SK-N-MC (cell line): ENCODE results near the gene SDK2.

Source experiments
- EZH2 ChIP-seq: fragments of 200-600 bp; sonication (generic); IDR thresholded peaks from one replicate; pipeline ENCODE4 v1.6.1; 2017; ENCODE audit warnings: antibody characterized with exemption
- FOXP2 ChIP-seq: optimal IDR thresholded peaks from 2 replicates; pipeline ENCODE3; 2011; ENCODE audit warnings: mild to moderate bottlenecking, moderate library complexity; ENCODE audit not compliant: insufficient read depth; ENCODE audit errors: extremely low read length, control extremely low read depth
- POLR2AphosphoS5 ChIP-seq: IDR thresholded peaks from 2 replicates; pipeline ENCODE4 v1.6.1; 2012; ENCODE audit warnings: mild to moderate bottlenecking, low read depth, low read length, borderline replicate concordance

DNA sequence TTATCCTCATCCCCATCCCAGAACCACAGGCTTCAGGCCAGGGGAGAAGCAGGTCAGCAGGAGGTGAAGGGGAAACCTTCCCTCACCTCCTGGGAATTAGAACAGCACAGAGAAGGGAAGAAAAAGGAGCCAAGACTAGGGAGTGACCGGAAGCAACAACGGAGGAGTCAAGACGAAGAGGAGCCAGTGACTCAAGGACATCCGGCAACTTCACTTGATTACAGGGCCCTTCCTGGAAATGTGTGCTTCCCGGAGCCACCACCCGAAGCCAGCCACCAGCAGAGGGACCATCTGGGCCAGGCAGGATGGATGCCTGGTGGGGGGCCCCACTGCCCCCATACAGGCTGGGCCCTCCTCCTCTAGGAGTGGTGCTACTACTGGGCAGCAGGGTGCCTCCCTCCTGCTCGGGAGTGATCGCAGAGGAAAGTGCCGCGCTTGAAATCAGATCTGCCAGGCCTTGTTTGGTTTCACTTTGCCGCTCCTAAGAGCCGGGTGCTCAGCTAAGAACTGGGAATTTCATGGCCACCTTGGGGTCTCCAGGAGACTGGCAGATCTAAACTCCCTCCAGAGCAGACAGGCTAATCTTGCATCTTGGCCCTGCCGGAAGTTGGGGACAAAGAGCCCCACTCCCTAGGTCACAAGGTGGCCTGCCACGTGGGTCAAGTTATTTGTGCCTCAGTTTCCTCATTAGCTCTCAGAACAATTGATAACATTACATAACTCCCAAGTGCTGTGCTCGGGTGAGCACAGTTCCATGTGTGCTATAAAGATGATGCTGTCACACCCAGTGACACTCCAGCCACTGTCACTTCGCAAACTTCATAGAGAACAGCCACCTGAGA is 339.1 kb downstream of the SDK2 start:
- no peak for TF ChIP-seq EZH2
- TF ChIP-seq POLR2AphosphoS5: no peak
- TF ChIP-seq FOXP2: no peak
